IMR-90 (cell line): ENCODE results near the gene CES4A. TPM values are rescaled to one million over a fixed set of nuclear protein-coding genes. Genes with fewer than 3 reads are reported as not detected.

Source experiments
- MAFK ChIP-seq: IDR thresholded peaks from 2 replicates; pipeline ENCODE4 v1.6.1; 2012; ENCODE audit warnings: low read depth, low read length, improper control_type of control experiment
- USF2 ChIP-seq: fragments of 150-350 bp; IDR thresholded peaks from 2 replicates; pipeline ENCODE4 v1.6.1; 2017; ENCODE audit warnings: mild to moderate bottlenecking, antibody characterized with exemption, low read length, low read depth
- polyA plus RNA-seq, 3 experiments: library from polyadenylated mRNA; depleted of rRNA; stranded (reverse); fragments of >200 nt; gene quantifications; 2 replicates each; pipeline ENCODE4 v1.2.3, GENCODE V29; 2012; ENCODE audit warnings: low replicate concordance in 1 of 3
- total RNA-seq: library from RNA; depleted of rRNA; stranded (reverse); fragments of >200 nt; gene quantifications from 2 replicates; pipeline ENCODE4 v1.2.3, GENCODE V29; 2012

The CES4A gene
- total and polyA plus RNA-seq, 2 of the 4 experiments (the other 2 are of a cell fraction) = 0.72 to 4.7 TPM

GRCh38 chr16:66947302-66948065 lies 40.9 kb upstream of the CES4A start (continued):
- TF ChIP-seq USF2 = no peak
- TF ChIP-seq MAFK = no peak
